Ammon's horn (tissue), 1 donor: ENCODE results near the gene AGTRAP.

Experiments
- DNase-seq: peaks from one replicate; pipeline ENCODE4 v3.0.0-alpha.2; 2016; ENCODE audit warnings: low spot score

Gene AGTRAP

DNA sequence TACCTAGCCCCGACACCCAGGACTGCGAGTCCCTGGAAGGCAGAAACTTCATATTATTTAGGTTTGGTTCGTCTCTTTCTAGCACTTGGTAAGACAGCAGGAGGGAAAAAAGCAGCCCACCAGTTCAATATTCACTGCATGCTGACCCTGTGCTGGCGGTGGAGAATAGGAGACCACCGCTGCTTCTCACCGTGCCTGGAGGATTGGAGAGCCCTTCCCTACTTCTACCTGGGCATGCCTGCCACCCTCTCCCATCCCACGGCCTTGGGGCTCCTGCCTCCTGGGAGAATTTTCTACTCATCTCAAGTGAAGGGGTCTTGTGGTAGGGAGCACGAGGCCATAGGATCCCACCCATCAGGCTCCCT lies 64.4 kb downstream of the AGTRAP start:
- DNase-seq: no peak
